Measurements from ENCODE around the gene PRELID3B.
"Not testable (repeated sequence)": the region's sequence is repeated elsewhere in the genome, so short reads cannot be mapped to it uniquely, and the experiment has no call there.

Gene PRELID3B

DNA sequence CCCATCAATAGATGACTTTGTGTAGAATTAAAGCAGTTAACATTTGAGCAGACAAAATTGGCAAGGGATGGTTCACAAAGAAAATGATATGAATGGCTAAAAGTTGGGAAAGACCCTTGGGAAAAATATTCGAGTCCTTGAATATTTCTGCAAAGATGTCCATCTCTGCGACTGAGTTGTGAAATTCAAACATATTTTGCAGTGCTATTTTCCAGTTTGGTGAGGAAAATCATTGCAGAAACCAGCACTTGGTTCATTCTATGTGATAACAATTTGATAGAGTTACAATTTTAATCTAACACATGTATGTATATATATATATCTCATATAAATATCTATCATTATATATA, 6.1 kb upstream of the PRELID3B start:
- DNase-seq (ENCODE audit: low read depth): no peak

DNA sequence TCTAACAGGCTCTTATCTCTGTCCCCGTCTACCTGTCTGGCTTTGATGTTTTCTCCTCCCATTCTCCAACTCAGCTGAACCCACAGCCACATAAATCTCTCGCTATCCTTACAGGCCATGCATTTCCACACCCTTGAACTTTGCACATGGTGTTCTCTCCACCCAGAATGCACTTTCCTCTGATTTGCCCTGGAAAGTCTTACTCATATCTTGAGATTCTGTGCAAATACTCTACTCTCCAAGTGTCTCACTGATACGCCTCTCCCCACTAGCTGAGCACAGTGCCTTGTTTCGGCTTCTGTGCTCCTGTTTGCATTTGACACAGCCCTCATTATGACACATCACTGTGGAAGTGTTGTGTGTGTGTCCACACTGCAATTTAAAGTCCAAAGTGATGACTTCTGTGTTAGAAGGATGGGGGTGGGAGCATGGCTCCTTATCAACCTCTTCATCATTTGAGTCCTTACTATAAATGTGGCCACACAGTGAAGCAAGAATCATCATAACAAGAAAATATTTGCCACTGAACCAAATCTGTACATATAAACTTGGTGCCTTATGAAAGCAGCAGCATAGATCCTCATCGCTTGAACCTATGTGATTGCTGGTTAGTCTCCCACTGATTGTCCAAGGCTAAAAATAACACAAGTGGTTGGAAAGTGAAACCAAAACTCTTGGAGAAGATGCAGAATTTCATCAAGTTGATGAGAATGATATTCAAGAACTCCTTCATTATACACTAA, 5.5 kb upstream of the PRELID3B start:
- DNase-seq (ENCODE audit: low read depth): no peak

DNA sequence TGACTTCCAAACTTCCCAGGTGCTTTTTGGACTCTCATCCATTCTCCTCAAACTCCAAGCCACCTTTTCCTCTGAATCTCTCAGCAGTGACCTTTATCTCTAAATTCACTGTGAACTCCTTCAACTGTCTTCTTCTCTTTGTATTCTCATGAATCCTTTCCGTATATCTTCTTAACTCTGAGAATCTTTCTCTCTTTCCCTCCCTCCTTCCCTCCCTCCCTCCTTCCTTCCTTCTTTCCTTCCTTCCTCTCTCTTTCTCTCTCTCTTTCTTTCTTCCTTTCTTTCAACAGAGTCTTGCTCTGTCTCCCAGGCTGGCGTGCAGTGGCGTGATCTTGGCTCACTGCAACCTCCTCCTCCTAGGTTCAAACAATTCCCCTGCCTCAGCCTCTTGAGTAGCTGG, 4.3 kb upstream of the PRELID3B start:
- DNase-seq (ENCODE audit: low read depth): no peak

DNA sequence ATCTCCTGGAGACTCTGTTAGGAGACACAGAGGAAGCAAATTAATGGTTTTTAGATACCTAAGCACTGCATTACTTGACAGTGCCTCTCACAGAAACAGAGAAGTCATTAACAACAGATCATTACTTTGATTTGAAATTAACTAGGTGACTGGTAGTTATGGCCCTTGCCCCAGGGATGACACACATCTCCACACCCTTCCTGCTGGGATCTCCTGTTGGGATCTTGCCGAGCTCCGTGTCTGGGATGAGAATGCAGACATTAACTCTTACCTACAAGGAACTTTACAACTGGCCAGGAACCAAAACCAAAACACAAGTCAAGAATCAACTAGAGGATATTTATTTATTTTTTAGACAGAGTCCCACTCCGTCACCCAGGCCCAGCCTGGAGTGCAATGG, 2.2 kb upstream of the PRELID3B start:
- DNase-seq (ENCODE audit: low read depth): no peak

DNA sequence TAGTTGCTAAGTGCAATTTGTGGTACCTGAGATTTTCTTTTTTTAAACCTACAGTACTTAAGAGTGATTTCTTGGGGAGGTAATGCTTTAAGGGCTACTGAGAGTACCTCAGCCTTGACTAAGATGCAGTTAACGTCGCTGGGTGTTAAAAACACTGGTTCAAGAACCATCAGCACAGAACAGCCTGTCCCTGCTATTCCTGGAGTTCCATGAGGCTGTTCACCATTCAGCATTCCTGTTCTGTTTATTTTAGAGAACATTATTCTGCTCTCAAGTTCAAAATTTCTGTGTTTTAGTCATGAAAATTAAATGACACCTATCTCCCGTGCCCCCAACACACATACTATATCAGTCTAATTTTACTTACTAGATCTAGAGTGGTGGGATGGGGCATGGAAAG, 1.7 kb upstream of the PRELID3B start:
- DNase-seq (ENCODE audit: low read depth): no peak

DNA sequence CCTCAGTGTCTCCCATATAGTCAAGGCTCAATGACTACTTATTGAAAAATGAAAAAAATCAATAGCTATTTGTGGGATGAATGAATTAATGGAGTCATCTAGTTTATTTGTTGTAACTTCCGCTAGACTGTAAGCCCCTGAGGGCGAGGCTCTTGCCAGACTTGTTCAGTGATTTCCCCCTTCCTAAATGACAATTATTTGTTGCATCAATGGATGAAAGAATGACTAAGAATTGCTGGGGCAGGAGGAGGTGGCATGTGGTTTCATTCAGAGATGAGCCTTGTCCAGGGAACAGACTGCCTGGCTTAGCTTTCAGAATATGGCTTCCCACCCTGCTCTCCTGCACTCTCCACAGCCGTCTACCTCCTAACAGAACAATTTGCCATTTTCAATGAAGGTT, 1.1 kb upstream of the PRELID3B start:
- DNase-seq (ENCODE audit: low read depth): no peak

DNA sequence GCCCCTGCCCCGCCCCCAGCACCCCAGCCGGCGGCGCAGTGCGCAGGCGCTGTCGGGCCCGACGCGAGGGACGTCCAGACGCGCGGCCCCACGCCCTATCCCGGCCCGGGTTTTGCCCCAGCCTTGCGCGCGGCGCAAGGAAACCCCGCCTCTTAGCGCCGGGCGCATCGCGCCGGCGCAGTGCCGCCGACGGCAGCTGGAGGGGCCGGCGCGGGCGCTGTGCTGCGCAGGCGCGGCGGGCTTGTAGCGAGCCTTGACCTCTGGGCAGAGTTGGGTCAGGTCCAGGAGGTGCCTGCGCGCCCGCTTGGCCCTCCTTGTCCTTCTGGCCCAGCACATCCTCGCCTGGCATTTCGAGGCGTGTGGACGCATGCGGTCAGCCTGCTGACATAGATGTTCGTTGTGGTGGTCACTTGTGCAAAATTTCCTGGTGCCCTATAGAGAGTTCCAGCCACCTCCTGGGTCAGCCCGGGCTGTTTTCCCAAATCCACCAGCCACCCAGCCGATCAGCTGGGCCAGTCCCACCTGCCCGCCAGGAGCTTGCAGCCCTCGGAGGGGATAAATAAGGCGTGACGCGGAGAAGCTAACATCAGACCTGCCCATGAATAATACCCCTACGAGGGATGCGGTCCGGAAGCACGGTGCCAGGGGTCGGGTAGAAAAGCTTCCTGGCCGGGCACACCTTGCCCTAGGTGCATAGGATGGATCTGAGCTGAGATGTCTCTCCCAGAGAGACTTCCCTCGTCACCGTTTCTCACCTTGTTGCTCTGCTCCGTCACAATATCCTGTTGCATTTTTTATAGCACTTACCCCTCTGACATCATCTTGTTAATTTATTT, 428 bp upstream of the PRELID3B start:
- DNase-seq (ENCODE audit: low read depth): peak; percentile 92

DNA sequence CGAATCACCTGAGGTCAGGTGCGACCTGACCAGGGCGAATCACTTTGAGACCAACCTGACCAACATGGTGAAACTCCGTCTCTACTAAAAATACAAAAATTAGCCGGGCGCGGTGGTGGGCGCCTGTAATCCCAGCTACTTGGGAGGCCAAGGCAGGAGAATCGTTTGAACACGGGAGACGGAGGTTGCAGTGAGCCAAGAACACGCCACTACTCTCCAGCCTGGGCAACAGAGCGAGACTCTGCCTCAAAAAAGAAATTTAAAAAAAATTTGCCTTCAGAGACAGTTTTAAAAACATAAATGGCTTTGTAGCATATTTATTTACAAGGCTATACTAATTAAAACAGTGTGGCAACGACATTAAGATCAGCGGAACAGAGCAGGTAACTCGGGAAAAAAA, 1.1 kb downstream of the PRELID3B start:
- not testable (repeated sequence) for DNase-seq (ENCODE audit: low read depth)

DNA sequence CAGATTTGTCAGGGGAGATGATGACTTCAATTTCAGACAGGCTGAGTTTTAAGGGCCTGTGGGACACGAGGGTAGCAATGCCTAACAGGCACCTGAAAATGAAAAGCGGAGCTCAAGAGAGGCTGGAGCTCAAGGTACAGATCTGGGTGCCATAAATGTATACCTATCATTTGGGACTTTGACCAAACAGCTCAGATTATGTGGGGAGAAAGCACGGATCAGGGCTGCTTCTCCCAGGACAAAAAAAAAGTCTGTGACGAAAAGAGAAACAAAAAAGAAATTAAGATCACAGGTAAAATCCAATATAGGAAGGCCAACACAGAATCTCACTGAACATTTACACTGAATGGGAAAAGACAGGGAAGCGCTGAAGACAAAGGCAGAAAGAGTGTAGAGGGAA, 1.9 kb downstream of the PRELID3B start:
- no peak for DNase-seq (ENCODE audit: low read depth)

DNA sequence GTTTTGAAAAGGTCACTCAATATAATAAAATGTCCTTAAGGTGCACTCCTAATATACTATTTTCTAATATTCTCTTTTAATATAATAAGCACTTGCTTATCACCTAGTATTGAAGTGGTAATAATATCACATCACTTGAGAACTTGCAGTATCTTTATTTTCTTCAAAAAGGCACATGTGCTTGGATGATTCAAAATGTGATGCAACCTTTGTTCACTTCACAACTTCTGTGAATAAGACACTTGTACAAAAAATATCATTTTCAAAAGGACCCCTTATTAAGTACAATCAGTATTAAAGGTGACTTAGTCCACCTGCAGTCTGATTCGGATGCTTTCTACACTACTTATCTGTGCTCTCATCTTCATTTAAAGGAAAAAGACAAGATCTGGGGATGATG, 3.4 kb downstream of the PRELID3B start:
- no peak for DNase-seq (ENCODE audit: low read depth)

DNA sequence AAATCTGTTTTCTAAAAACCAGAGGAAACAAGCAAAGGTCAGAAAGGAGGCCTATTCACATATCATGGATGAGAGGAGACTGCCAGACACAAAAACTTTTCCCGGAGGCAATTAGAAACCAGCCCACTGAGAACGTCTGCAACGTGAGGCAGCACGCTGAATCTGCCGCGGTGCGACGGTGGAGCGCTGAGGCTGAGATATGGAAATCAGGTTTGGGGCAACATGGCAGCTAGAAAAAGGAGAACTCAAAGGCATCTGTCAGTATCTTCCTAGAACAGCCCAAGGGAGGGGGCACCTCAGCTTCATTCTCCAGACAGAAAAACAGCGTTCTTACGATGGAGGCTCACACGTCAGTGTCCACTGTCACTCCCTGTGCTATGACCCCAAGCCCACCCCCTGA, 5.2 kb downstream of the PRELID3B start:
- no peak for DNase-seq (ENCODE audit: low read depth)

DNA sequence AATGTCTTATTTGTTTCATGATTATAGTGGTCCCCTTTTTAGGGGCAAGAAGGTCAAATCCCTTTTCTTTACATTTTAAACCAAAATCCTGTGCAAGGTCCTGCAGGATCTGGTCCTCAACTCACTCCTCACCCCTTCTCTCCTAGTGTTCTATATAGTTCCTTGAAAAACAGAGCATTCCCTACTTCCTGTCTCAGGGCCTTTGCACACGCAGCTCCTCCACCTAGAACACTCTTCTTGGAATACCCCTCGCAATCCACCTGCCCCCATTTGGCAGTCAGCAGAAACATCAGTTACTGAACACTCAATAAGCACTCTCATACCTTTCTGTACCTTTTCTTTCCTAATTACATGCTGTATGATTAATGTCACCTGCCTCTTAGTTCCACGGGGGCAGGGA, 7.2 kb downstream of the PRELID3B start:
- no peak for DNase-seq (ENCODE audit: low read depth)

DNA sequence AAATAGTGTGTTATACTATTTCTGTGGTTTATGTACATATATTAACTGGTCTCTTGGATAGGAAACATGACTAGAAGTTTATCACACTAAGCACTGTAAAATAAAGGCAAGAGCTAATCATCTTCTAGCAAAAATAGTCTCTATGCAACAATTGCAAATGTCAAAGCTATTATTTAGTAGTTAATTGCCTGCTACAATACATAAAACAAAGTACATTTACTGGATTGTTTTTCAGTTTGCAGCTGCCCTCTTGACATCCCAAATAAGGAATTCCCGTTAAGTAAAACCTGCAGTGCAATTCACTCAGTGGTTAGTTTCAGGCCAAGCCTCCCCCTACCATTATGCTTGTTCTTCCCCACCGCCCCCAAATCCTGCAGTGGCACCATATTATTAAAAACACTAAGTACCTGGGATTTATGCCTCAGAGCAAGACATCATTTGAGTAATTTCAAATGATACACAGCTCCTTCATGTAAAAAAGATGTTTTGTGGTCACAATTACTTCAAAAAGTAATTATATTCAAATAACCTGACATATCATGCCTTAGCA, 8.9 kb downstream of the PRELID3B start:
- no peak for DNase-seq (ENCODE audit: low read depth)

DNA sequence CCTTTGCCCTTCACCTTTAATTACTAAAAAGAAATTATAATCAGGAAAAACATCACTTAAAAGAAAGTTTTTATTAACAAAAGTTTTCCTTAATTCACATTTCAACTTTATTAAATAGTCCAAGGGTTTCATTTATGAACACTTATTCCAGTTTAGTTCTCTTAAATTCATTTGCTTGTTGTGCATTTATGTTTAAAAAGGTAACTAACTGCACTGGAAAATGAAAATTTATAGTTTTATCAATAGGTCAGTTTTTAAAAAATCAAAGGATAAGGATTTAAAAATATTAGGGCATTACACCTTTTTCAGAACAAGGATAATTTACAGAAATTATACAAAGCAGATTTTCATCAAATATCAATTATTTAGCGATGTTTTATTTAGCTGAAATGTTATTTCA, 9.5 kb downstream of the PRELID3B start:
- no peak for DNase-seq (ENCODE audit: low read depth)

DNA sequence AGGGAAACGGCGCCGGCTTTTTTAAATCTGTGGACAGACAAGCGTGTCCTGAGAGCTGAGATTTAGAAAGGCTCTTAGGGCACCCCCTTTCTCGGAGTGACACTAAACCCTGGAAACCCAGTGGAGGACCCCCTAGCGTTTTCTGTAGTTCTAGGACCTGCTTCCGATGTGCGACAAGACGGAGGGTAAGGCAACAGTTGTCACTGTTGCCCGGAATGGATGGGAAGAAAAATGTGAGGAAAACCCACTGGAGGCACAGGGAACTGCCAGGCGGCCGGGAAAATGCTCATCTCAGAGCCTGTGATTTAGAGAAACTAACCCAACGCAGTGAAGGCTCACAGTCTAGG, 9.9 kb downstream of the PRELID3B start:
- DNase-seq (ENCODE audit: low read depth): no peak

DNA sequence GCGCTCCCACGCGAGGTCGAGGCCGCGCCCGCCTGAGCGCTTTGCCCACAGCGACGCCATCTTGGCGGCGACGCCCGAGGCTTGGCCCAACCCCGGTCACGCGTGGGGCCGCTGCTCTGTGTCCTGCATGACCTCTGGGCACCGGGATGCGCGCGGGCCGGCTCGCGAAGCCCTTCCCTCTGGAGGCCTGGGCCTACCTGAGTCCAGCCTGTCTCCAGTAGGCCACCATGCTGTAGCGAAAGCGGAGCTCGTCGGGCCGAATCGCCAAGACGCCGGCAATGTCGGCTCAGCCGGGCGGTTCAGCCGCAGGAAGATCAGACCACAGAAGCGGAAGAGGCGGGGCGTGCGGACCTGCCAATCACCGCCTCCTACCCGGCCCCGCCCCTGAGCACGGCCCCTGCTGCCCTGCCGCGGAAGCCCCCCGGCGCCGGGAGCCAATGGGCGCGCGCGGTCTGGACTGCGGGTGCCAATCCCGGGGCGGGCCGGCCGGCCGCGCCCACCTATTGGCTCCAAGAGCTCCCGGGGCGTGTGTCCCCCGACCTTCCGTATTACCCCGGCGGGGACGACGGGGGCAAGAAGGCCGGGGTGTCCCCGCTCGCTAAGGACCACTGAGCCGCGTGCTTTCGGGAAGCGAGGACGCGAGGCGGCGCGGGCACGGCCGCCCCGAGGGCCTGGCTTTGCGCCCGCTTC, 10.4 kb downstream of the PRELID3B start, which contains the start of gene ATP5F1E:
Gene ATP5F1E (minus strand): TSS at position 313 of the 690 bp plus-strand sequence. CDS start 84 bp downstream, at position 229.
- DNase-seq (ENCODE audit: low read depth): peak; percentile 95

DNA sequence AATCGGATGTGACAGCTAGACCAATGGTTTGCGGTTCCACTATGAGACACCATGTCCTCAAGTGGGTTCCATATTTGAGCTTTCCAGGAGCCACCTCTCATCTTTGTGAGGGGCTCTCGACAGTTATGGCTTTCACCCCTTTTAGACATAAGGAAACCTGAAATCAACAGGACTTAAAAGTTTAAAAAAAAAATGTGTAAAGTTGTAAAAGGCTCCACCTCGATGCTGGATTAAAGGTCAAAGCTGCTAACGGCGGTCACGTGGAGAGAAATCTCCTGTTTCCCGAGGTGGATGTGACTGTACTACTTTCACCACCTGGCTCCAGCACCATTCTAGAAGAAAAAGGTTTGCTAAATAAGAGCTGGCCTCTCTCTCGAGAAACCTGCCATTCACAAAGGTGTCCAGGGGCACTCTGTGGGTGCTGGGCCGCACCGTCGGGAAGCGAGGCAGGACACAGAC, 11.0 kb downstream of the PRELID3B start:
- DNase-seq (ENCODE audit: low read depth): no peak

DNA sequence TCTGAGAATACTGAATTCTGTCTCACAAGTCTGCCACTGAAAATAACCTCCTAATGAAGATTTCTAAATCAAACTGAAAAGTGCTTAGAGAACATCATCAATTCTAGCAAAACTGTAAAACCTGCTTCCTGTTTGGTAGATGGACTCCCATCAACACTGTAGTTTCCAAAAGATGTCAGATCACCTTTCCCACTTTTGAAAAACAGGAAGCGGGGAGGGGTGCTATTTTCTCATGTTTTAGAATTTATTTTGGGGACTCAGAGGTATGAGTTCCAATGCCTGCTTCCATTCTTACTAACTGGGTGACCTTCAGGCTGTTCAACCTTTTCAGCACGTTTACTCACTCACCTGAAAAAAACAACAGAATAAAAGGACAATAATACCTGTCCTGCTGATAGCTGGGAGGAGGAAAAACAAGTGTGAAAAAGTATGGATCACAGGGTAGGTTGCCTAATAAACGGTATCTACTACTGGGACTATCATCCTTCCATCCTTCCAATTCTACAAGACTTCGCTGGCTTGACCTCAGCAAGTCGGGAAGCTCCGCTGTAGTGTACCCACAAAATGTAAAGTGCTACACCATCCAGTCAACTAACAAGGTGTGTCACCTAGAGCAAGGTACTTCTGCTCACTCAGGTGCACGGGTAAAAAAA, 11.5 kb downstream of the PRELID3B start:
- no peak for DNase-seq (ENCODE audit: low read depth)

DNA sequence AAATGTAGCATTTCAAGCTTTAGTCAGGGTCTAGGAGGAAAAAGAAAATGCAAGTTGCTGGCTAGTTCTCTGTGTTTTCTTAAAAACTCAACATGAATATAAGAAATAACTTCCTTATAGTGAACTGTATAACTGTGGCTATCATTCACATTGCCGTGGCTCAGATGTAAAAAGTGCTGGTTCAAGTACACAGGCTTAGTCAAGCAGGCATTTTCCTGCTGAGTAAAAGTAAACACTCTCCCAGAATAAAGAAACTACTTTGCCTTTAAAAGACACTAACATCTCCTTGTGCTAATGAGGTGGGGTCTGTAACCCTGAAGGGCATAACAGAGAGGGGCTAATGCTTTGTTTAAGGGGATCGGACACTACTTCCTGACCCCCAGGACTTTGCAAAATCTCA, 13.8 kb downstream of the PRELID3B start:
- no peak for DNase-seq (ENCODE audit: low read depth)

DNA sequence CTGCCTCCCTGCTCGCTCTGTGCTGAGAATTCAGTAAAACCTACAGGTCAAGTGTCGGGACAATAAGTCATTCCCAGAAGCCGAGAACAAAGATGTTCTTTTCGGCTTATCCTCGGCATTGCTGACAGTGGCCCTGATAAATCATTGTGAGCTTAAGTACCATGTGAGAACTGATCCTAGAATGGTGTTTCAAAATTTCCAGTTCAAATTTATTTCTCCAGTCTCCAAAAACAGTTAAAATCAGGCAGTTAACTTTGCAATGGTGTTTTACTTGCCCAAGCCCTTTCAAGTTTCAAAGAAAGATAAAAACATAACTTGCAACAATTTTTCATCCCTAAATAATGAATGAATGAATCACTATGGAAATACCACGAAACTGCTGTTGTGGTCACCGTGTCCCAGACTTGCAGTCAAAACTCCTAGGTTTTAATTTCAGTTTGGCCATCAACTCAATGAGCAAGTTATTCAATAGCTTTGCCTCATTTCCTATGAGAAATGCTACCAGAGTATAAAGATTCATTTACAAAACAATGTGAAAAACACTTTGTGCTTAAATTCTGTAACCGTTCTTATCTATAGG, 14.8 kb downstream of the PRELID3B start:
- DNase-seq (ENCODE audit: low read depth): no peak

DNA sequence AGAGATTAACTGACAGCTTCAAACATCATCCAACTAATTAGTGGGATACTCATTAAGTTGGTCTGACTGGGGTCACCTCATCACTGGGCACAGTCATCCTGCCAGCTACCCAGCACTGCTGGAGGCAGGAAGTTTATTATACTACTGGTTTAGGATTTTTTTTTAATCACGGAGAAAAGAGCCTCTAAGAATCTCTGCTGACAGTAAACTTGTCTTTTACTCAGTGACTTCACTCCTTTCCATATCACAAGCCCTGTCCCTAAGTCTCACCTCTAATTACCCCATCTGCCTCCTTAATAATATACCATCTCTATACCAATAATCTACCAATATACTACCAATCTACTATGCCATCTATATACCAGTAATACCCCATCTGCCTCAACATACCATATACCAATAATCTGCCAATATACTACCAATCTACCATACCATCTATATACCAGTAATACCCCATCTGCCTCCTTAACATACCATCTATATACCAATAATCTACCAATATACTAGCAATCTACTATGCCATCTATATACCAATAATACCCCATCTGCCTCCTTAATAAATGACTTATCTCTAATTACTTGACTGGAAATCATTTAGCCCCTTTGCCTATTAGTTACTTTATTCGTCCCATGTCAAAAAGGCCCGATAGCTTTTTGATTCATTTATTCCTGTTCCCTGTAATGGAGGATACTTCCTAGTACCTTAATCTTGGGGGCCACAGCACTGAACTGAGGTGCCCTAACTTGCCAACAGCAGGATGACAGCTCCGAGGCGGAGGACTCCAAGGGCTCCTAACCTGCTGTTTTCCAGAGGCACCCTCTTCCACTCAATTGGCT, 15.5 kb downstream of the PRELID3B start:
- no peak for DNase-seq (ENCODE audit: low read depth)
